ENCODE data around the gene KRTAP6-2.

DNA sequence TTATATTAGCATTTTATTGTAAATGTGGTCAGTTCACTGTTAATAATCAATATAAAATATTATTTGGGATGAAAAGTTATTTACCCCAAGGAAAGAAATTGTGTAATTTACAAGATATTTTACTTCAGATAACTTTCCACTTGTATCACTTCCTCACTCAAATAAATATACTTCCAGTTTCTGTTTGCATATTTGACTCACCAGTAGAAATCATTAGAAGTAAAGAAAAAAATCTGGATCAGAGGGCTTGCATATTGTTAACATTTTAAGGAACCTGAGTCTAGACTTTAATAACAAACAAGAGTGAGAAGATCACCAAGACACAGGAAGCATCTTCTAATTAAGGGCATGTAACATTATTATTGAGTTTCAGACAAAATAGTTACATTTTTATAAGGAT, 21.4 kb upstream of the KRTAP6-2 start:
- TF ChIP-seq POLR2A (IDR thresholded peaks at IDR 0.05; ENCODE audit: control extremely low read depth in 1 of 2, low read depth in 2 of 2, low read length in 2 of 2) (no peak), JUND (IDR thresholded peaks at IDR 0.05; ENCODE audit: low read length) (no peak), RAD21 (IDR thresholded peaks at IDR 0.05 in 1 of 2, conservative IDR thresholded peaks at IDR 0.05 in 1 of 2; ENCODE audit: low read depth in 2 of 2, low read length in 2 of 2) (no peak), GABPA (IDR thresholded peaks at IDR 0.05; ENCODE audit: borderline replicate concordance, insufficient read depth, low read length) (no peak), RFX5 (IDR thresholded peaks at IDR 0.05; ENCODE audit: borderline replicate concordance, low read depth, low read length) (no peak), YY1 (IDR thresholded peaks at IDR 0.05; ENCODE audit: low read depth, low read length) (no peak), FOSL1 (IDR thresholded peaks at IDR 0.05; ENCODE audit: insufficient read depth, low read depth, low read length) (no peak), RBBP5 (IDR thresholded peaks at IDR 0.05; ENCODE audit: borderline replicate concordance, low read depth, low read length) (no peak)
- TF ChIP-seq, protein P1, sequence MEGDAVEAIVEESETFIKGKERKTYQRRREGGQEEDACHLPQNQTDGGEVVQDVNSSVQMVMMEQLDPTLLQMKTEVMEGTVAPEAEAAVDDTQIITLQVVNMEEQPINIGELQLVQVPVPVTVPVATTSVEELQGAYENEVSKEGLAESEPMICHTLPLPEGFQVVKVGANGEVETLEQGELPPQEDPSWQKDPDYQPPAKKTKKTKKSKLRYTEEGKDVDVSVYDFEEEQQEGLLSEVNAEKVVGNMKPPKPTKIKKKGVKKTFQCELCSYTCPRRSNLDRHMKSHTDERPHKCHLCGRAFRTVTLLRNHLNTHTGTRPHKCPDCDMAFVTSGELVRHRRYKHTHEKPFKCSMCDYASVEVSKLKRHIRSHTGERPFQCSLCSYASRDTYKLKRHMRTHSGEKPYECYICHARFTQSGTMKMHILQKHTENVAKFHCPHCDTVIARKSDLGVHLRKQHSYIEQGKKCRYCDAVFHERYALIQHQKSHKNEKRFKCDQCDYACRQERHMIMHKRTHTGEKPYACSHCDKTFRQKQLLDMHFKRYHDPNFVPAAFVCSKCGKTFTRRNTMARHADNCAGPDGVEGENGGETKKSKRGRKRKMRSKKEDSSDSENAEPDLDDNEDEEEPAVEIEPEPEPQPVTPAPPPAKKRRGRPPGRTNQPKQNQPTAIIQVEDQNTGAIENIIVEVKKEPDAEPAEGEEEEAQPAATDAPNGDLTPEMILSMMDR (IDR thresholded peaks at IDR 0.05; ENCODE audit: control extremely low read depth in 1 of 3, insufficient read depth in 1 of 3, low read depth in 1 of 3, low read length in 3 of 3): no peak
